ENCODE measurements around the gene RIMBP2.

DNA sequence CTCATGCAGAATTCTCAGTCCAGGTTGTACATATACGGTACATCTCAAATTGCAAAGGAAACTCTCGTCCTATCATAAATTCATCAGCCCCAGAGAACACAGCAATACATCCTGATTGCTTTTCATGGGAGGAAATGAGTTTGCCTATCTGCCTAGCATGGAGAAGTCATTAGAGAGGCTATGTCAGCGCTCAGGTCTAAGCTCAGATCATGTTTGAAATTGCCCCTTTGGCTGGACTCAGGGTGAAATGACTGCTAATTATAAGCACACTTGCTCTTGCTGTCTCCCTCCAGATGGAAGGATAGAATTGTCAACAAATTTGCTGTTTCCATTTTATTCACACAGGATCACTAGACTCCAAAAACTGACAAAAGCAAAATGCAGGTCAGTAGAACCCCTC lies 178.4 kb downstream of the RIMBP2 start:
- TF ChIP-seq POLR2A (IDR thresholded peaks at IDR 0.05): no peak
- TF ChIP-seq CTCF (IDR thresholded peaks at IDR 0.05): no peak
- TF ChIP-seq EP300 (IDR thresholded peaks at IDR 0.05): no peak

Data from tibial nerve (tissue), 4 donors.